8988T (cell line): ENCODE results near the gene CDH11.

Experiments
- DNase-seq: peaks from one replicate; pipeline ENCODE4 v3.0.0; 2011

Gene CDH11

DNA sequence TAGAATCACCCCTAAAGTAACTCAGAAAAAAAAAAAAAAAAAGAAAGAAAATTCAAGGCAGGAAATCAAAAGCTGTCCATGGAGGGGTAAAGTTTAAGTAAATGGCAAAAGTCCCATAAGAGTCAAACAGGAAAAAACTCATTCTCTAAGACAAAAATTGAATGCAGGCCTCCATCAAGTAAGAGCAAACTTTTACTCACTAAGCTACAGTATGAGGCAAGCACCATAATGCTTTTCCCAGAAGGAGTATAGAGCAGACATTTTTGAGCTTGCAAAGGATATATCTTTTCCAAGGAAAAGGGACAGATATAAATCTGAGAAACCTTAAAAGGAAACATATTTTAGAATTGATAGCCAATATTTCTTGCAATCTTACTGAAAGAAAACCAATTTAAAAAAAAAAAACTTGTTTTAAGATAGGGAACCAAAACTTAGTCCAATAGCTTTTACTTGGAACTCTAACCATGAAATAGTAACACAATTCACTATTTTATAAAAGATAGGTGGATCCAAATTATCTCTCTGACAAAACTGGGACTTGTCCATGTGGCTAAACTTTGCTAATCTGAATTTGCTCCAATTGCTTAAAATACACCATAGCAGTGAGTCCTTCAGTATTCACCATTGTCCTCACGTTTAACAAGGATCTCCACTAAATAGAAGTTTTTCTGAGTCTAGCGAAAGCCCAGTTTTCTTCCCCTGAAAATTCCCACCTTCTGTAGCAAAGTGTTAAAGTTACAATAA, 99.8 kb downstream of the CDH11 start:
- DNase-seq: no peak

DNA sequence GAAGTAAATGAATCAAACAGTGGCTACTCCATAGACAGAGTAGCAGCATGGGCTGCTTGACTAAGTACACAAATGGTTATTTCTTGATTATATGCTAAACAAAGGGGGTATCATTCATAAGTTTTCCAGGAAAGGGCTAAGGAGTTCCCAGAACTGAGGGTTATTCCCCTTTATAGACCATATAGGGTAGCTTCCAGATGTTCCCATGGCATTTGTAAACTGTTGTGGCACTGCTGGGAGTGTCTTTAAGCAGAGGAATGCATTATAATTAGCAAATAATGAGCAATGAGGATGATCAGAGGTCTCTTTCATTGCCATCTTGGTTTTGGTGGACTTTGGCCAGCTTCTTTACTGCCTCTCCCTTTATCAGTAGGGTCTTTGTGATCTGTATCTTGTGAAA, 105.1 kb downstream of the CDH11 start:
- DNase-seq: no peak

DNA sequence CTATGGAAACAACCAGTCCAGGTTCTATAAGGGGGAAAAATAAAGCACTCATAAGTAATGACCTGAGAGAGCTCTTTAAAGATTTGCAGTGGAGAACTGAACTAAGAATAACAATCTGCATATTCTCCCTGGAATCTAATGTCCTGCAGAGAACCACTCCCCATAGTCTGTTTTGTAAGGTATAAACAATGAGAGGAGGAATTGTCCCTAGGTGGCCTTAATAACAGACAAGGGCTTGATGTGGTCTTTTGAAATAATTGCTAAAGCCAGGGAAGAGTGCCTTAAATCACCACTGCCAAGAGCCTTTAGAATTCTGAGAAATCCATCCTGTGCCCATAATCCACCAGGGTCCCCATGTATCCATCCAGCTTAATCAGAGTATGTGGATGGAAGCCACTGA, 106.3 kb downstream of the CDH11 start:
- no peak for DNase-seq

DNA sequence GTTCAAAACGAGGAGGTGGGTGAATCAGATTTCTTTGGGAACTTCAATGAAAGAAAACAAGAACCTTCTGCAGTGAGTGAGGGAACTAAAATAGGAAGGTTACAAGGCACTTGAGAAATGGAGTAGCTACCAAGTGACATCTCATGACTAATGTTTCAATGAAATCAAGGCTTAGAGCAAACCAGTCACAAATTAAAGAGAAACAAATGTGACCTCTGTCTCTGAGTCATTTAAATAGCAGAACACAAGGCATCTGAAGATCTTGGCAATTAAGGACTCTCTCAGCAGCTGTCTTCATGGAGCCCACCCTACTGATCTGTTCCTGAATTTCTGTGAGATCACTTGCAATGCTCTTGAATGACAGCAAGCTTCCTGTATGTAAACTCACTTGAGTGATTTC, 109.5 kb downstream of the CDH11 start:
- DNase-seq: no peak

DNA sequence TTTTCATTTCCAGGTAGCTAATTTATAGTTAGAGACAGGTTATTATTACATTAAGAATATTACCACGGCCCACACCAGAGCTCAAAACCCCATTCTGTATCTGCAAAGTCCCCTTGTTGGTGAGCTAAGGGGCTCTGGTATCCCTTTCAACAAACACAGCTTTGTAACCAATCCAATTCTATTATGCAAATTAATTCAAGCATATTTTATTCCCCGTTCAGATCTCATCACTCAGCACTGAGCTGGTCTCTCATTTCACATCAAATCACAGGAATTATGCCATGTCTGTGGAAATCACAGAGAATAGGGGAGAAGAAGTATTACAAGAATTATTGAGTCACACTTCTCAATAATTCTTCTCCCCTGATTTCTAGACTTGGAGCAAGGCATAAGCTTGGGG, 111.7 kb downstream of the CDH11 start:
- DNase-seq: no peak

DNA sequence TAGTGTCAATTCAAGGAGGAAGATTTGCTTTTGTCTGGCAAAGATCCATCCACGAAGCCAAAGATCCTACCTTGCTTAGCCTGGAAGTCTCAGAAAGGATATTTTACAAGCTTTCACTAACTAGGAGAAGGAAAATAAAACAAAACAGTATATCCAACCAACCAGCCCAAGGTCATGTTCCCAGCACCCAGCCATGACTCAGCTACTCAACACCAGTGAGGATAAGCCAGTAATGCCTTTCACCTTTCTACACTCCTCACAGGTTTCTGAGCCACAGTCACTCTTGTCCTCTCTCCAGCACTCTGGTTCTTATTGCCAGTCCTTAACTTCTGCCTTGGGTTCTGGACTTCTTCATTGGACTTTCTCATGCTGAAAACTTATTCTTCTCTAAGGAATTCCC, 116.2 kb downstream of the CDH11 start:
- no peak for DNase-seq

DNA sequence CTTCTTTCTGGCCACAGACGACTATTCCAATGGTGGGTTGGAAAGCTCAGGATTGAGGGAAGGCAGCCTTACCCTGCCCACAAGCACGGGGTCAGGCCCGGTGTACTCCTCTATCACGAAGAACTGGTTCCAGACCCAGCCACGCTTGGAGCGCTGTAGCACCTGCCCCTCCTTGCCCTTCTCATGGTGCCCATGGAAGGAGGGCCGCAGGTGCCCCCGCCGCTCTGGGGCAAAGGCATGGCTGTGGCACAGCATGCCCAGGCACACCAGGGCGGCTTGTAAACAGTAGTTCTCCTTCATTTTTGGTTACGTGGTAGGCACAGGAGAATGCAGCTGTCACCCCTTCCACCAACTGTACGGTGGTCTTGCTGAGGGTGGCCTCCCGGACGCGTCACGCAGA, 117.3 kb downstream of the CDH11 start:
- no peak for DNase-seq

DNA sequence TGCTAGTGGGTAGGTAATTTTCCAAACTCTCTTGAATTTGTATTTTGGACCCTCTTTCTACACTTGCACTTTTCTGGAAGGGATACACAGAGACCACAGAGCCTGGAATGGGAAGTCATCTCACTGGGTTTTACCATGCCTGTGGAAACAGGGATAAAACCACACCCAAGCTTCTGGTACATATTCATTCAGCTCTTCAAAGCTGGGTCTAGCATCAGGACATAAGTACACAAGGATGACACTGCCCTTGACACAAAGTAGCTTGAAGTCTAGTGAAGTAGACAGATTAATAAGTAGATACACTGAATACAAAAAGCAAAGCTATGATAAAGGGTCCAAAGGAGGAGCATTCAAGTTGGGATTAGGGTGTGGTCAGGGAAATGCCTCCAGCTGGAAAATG, 118.2 kb downstream of the CDH11 start:
- no peak for DNase-seq

DNA sequence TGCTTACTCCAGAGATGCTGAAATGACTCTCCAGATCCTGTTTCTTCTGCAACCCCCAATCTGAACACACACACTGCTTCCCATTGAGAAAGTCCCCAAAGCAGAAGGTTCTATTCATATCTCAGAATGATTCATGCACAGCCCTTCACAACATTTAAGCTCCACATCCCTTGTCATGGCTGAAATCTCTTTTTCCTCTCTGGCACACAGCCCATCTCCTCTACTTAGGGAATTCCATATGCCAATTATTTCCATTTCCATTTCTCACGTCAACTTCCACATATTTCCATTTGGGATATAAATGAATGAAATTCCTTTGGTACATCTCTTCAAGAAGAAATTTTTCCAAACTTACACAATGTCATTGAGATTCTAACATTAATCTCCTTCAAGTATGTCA, 119.6 kb downstream of the CDH11 start:
- DNase-seq: no peak

DNA sequence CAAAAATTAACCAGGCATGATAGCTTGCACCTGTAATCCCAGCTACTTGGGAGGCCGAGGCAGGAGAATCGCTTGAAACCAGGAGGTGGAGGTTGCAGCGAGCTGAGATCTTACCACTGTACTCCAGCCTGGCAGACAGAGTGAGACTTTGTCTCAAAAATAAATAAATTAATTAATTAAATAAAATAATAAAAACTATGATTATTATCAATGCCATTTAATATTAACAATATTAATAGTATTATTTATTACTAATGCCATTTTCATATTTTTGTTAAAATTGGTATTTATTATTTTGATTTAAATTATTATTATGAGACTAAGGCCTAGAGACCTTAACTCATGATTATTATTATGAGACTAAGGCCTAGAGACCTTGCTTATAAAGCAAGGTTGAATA, 121.2 kb downstream of the CDH11 start:
- no peak for DNase-seq

DNA sequence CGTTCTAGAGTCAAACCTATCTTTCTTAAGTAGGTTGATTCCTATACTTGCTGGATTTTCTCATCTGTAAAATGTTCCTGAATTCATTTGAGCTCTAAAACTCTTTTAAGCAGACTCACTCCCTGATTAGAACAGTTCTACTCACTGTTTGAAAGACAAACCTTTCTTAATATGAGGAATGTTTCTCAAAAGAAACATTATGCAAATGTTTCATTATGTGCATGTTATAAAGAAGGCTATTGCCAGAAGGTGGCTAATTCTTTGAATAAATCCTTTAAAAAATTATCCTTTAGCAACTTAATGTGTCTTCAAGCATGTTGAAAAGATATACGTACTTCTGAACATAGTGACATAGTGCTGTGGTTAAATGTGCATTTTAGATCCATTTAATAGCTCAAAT, 124.1 kb downstream of the CDH11 start:
- no peak for DNase-seq

DNA sequence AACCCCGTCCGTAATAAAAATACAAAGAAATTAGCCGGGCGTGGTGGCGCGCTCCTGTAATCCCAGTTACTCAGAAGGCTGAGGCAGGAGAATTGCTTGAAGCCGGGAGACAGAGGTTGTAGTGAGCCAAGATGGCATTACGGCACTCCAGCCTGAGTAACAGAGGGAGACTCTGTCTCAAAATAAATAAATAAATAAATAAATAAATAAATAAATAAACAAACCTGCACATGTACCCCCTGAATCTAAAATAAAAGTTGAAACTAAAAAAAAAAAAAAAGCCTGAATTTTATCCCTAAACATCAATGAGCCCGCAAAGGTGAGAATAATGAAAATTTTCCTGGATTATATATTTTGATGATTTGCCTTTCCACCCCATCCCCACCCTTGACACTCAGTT, 124.7 kb downstream of the CDH11 start:
- no peak for DNase-seq

DNA sequence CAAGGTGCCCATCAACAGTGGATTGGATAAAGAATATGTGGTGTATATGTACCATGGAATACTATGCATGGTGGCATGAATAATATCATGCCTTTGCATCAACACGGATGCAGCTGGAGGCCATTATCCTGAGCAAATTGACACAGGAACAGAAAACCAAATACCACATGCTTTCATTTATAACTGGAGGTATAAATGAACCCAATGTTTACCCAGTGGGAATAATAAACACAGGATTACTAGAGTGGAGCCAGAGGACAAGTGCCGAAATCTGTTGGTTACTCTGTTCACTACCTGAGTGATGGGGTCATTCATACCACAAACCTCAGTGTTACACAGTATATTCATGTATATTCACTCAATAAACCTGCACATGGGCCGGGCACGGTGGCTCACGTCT, 125.2 kb downstream of the CDH11 start:
- DNase-seq: no peak

DNA sequence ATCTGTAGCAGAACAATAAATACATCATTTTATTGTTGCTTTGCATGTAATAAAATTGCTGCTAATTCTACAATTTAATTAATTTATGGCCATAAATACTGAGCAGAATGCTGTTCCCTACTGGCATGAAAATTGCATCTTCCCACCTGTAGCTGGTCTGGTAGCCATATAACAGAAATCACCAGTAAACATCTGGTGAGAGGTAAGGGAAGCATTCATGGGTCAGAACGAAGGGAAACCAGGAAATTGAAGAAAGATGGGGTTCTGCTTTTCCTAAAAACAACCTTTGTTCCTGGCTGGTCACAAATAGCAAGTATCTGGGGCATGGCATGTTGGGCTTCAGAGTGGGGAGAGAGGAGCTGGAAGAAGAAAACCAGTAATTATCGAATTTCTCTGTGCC, 128.4 kb downstream of the CDH11 start:
- no peak for DNase-seq

DNA sequence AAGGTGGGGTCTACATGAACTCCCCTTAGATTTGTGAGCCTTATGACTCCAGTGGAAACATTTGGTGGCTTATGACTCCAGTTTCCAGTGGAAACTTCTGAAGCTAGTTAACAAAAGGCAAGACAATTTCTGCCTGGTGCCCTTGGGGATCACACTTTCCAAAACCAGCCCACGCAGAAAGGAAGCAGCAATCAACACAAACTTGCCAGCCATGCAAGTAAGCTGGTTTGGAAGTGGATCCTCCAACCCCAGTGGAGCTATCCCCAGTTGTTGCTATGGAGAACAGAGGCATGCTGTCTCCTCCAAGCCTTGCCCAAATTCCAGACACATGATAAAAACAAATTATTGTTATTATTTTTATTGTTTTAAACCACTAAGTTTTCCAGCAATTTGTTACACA, 130.9 kb downstream of the CDH11 start:
- DNase-seq: no peak

DNA sequence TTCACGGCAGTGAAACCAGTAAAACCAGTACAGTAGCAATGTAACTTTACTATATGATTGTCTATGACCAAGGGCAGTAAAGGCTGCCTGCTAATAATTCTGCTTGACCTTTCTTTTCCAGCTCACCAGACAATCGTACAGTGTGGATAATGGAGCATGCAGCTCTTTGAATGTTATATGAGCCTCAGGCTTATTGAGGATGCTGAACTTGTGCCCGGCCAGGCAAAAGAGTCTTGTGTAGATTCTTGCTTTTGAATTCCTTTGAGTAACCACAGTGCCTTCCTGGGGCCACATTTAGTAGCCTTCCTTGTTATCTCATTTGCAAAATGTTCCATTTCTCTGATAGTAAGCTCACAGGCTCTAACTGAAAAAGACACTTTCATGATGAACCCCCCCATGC, 131.8 kb downstream of the CDH11 start:
- no peak for DNase-seq

DNA sequence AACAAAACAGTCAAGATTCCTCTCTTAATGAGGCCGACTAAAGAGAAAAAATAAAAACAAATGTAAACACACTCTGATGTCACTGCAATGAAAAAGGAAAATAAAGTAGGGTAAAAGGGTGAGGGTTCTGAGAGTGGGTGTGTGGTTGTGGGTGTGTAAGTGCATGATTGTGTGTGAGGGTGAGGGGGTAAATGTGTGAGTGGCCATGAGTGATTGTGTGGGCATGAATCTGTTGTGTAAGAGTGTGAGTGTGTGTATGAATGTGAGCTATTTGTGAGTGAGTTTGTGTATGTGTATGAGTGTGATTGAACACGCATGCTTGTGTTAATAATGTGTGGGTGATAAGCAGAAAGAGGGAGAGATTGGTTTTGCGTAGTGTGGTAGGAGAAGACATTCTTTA, 132.8 kb downstream of the CDH11 start:
- DNase-seq: no peak

DNA sequence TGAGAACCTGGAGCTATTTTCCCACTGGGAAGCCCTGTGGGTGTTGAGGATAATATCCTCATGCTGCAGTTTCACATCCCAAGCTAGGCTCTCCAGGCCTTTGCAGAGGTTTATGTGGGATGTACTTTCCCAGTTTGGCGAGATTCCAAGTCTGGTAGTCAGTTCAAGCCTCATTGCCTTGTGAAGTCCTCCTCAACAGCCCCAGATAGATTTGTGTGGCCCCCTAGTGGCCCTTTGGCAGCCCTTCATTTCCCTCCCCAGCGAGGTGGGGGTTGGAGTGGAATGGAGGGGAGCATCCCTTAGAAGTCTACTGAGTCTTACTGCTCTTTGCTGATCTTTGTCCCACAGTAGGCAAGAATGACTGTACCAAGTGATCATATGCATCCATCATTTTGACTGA, 137.9 kb downstream of the CDH11 start:
- DNase-seq: no peak

DNA sequence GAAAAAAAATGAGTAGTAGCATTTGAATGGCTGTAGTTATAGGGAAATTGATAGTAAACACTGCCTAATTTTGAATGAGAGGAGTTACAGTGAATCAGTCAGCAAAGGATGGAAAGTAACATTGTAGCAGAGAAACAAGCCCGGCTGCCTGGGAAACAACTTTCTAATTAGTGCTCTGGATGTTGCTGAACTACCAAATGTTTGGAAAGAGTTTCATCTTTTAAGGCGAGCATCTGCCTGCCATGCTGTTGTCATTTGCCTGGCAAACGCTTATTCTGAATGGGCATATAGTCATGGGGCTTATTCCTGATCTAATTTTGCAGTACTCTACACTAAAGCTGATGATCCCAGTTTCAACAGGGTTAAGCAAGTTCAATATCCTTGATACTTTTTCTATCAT, 138.6 kb downstream of the CDH11 start:
- no peak for DNase-seq

DNA sequence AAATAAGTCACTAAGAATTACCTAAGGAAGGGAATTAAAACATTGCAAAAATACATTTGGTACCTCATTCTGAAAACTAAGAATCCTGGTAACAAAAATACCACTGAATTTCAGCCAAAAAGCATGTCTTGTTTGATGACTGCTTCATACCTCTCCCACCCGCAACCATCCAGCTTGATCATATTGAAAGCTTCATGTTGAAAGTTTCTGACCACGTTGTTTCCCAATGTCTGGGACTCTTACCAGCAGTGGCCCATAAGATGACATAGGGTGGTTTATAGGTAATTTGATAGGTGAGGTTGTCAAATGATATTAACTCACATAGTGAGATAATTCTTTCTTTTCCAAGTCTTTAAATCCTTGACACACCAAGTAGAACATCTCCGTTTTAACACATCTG, 139.3 kb downstream of the CDH11 start:
- DNase-seq: no peak

DNA sequence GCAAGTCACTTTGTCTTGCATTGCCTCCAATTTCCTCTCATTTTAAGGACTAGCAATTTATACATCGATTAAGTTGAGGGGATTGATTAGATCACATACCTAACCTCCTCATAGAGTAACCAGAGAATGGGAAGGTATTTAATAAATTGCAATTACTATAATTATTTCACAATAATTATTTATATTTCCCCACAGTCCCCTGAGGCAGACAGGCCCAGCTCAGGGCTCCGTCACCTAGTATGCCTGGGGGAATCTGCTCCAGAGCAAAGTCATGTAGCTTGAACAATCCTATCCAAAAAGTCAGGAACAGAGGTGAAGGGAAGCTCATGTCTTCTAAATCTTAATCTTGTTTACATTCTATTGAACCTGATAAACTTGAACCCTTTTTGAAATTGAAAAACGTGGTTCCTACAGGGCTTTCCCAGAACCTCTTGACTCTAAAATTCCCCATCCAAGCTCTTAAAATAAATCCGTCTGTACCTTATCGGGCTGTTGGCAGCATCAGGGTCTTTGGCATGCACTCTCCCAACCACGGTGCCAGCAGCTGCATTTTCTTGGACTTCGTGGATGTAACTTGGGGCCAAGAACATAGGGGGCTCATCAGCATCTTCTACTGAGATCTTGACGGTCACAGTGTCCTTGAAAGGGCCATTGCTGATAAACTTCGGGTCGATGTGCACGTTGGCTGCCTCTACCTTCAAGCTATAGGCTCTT, 140.1 kb downstream of the CDH11 start:
- DNase-seq: no peak

DNA sequence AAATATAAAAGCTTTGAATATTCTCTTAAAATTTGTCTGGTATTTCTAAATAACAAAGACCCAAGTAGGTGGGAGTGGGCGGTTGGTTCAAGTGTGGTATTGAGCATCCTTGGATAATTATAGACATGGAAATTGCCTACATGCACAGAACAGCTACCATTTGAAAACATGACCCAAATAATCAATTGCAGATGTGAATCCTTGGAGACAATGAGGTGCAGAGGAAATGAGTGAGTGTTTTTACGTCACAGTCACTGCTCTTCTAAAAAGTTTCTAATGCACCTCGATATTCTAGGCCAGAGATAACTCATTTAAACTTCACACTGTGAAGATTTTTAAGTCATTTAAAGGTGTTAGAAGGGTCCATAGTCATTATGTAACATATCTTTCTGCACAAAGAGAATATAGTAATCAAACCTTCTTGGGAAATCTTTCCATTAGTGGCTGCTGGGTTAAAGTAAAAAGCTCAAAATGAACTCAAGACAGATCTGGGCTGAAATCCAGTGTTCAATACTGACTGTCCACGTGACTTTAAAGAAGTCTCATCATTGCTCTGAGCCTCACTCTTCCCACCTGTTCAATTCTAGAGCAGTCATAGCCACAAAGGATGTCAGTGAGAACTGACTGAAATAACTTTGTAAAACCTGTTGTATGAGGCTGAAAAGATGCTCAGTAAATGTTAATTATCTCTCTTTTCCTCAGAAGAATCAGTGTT, 144.5 kb downstream of the CDH11 start:
- no peak for DNase-seq

DNA sequence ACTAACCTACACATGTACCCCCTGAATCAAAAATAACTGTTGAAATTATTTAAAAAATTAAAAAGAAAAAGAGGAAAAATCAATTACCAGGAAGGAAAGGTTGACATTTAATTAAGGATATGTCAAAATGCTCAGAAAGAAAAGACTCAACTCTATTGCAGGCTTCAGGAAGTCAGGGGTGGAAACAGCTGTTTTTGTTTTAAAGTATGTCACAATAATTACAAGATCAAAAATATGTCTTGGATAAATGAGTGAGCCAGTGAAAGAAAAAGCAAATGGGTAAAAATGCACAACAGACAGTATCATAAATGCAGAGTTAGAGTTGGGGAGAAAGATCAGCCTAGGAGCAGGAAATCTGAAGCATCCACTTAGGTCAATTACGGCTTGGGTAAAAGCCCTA, 146.0 kb downstream of the CDH11 start:
- no peak for DNase-seq

DNA sequence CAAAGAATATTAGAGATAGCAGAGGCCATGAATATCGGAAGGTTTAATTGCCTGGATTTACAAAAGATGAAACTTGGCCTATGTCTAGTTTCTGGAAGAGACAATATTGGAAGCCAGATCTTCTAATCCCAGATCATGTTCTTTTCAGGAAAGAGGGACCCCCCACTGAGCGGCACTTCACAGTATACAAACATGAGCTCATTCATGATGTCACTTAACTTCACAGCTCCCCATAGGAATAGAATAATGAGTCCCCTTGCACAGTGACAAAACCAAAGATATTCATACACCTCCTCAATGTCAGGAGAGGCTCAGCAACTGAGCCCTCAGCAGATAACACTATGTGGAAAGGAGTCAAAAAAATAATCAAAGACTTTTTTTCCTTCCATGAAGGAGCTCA, 147.5 kb downstream of the CDH11 start:
- DNase-seq: no peak
